Retinal pigment epithelial cell (primary cell): ENCODE measurements around the gene PIP5KL1.
A peak's percentile ranks its signal among the peaks of the same experiment; 100 is the strongest.

Experiments
- DNase-seq: peaks from one replicate; pipeline ENCODE4 v3.0.0-alpha.2; 2010; ENCODE audit warnings: low read depth
- H3K4me3 ChIP-seq: 2 replicates; pipeline ENCODE4 v1.5.1; 2011; ENCODE audit warnings: mild to moderate bottlenecking, low read length, control low read depth, moderate library complexity
- TF ChIP-seq, protein P1 (sequence below): conservative IDR thresholded peaks from 2 replicates; pipeline ENCODE4 v1.5.1; 2011; ENCODE audit warnings: low read depth, low read length, control low read depth, inconsistent platforms

The PIP5KL1 gene

DNA sequence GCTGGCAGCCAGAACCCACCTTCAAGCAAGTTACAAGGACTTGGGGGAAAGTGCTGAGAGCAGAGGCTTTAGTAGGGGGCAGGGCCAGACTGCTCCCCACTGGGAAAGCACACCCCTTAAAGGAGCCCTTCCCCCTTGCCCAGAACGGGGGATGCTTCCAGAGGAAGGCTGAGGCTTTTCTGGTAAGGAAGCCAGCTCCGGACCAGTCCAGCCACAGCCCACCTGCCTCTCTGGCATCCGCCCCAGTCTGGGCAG, 11.3 kb upstream of the PIP5KL1 start:
- TF ChIP-seq, protein P1, sequence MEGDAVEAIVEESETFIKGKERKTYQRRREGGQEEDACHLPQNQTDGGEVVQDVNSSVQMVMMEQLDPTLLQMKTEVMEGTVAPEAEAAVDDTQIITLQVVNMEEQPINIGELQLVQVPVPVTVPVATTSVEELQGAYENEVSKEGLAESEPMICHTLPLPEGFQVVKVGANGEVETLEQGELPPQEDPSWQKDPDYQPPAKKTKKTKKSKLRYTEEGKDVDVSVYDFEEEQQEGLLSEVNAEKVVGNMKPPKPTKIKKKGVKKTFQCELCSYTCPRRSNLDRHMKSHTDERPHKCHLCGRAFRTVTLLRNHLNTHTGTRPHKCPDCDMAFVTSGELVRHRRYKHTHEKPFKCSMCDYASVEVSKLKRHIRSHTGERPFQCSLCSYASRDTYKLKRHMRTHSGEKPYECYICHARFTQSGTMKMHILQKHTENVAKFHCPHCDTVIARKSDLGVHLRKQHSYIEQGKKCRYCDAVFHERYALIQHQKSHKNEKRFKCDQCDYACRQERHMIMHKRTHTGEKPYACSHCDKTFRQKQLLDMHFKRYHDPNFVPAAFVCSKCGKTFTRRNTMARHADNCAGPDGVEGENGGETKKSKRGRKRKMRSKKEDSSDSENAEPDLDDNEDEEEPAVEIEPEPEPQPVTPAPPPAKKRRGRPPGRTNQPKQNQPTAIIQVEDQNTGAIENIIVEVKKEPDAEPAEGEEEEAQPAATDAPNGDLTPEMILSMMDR, result no peak
- no peak for DNase-seq
- H3K4me3 ChIP-seq, result no peak overlapping the region

DNA sequence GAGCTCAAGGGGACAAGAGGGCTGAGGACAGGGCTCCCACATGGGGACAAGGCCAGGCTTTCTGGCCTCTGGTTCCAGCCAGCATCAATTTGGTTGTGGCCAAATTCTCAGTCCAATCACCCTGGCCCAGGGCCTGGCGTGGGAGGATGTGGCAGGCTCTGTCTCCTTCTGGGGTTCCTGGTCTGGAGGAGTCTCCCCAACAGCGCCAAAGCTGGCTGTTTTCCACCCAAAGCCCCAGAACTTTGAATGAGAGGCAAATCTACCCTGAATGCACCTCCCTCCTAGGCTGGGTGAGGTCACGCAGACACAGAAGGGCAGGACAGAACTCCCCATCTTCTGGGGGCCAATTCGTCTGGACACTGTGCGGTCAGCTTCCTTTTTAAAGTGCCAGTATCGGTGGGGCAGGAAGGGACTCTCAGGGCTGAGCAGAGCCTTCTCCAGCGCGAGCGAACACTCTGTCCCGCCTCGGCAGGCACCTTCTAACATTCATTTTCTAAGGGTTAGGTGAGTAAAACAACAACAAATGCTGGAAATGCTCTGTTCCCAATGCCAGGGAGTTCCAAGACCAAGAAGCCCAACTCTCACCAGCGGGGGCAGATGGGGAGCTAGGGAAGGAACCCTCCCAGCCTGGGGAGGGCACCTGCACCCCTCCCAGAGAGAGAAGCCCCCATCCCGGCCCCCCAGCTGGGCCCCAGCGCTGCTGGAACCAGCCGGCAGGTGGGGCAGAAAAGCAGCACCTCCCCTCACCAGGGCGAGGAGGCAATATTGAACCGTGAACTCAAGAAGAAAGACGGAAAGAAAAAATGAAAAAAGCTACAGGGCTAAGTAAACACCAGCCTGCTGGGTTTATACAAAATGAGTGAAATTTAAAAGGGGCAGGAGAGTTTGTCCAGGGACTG, 10.7 kb upstream of the PIP5KL1 start:
- TF ChIP-seq, protein P1, result no peak
- DNase-seq, result no peak
- H3K4me3 ChIP-seq, result no peak overlapping the region

GRCh38 chr9:127940593-127940992, 10.0 kb upstream of the PIP5KL1 start:
- H3K4me3 ChIP-seq, result no peak overlapping the region
- TF ChIP-seq, protein P1, result no peak
- no peak for DNase-seq

DNA sequence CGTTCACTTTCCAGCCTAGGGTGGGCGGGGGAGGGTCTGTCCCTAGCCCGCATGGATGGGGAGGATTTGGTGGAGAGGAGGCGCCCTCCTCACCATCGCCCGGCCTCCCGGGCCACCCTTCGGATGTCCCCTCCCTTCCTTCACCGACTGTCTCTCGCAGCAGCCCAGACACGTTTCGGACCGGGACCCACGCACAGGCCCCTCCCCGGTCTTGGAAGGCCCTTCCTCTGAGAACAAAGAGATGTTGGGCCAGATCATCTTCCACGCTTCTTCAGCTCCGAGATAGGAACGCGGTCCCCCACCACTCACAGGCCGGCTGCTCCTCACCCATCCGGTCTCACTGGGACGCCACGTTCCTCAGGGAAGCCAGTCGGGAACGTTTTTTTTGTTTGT, 7.7 kb upstream of the PIP5KL1 start:
- TF ChIP-seq, protein P1, result no peak
- H3K4me3 ChIP-seq, result peak overlapping the region; percentile 92
- DNase-seq, result no peak

DNA sequence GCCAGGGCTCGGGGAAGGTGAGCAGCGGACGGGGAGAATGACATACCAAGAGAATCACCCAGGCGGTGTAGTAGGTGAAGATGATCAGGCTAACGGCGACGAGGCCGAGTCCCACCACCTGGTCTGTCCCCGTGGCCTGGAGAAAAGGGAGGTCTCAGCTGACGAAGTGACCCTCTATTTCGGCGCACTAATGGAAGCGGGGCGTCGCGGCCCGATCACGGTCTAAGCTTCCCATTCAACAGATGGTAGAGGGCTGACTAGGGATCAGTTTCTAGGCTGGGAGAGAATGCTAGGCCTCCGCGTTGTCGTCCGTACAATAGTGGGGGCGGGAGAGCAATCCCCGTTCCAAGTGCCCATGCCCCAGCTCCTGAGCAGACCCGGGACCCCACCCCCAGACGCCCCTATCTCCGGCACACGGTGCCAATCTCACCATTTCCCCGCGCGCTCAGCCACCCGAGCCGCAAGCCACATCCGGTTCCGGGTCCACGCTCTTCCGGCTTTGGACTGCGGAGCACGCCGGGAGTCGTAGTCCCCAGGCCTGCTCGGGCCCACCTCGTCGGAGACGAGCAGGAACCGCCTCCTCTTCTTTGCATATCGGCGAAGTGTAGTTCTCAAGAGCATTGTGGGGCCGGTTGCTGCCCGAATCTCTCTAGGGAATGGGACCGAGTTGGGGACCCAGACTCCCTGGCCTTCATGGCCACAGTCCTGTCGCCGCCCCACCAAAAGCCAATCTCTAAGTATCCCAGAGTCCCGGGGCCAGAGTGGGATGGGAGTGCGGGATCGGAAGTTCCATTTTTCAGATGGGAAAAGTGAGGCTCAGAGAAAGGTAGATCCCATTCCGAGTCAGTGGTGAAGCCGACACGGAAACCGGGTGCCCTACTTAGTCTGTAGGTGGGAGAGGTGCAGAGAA, 7.1 kb upstream of the PIP5KL1 start, which contains the start of gene DPM2:
DPM2 (minus strand) TSS at position 467 of the 910 bp plus-strand sequence; CDS start at position 433, 34 bp downstream.
- DNase-seq, result no peak
- peak within 1 kb of the TSS; percentile 92 for H3K4me3 ChIP-seq
- TF ChIP-seq, protein P1, result no peak

- TF ChIP-seq, protein P1, result no peak
- DNase-seq, result no peak
- H3K4me3 ChIP-seq, result peak overlapping the region; percentile 92
These were observed 6.4 kb upstream of the PIP5KL1 start for GRCh38 chr9:127937056-127937387.

DNA sequence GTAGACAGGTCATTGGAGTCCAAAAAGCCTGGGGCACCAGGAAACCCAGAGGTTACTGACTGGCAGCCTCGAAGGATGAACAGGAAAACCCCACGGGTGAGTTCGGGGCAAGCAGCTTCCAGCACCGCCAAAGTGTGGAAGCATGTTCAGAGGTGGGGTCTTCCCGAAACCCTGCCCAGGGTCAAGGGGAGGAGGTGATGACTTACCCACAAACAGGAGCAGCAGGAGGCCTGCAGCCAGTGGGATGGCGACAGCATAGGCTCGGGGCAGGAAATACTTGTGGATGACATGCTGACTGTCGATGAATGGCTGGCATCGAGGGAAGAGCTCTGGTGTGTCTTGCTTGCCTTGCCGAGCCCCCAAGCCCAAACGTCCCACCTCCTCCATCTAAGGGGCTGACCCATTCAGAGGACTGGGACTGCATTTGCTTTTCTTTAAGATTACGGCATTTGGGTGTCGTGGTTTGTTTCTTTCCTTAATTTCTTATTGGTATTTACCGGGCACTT, 5.8 kb upstream of the PIP5KL1 start:
- H3K4me3 ChIP-seq, result peak overlapping the region; percentile 92
- TF ChIP-seq, protein P1, result no peak
- DNase-seq, result no peak
